Hepatocyte (in vitro differentiated cells): ENCODE measurements around the gene CTAG2.

Experiments used
- EZH2 ChIP-seq: fragments of 200-600 bp; sonication (generic); IDR thresholded peaks from 2 replicates; pipeline ENCODE4 v1.6.1; 2016; ENCODE audit warnings: antibody characterized with exemption, mild to moderate bottlenecking, borderline replicate concordance
- EZH2phosphoT487 ChIP-seq: fragments of 200-600 bp; sonication (generic); IDR thresholded peaks from one replicate; pipeline ENCODE4 v1.6.1; 2018; ENCODE audit warnings: antibody characterized with exemption, mild to moderate bottlenecking, low read depth, moderate library complexity; ENCODE audit not compliant: unreplicated experiment, severe bottlenecking
- TF ChIP-seq, protein P1 (sequence below): fragments of 200-600 bp; sonication (generic); IDR thresholded peaks from 2 replicates; pipeline ENCODE4 v1.5.1; 2016; ENCODE audit warnings: antibody characterized with exemption, mild to moderate bottlenecking; ENCODE audit not compliant: poor library complexity

DNA sequence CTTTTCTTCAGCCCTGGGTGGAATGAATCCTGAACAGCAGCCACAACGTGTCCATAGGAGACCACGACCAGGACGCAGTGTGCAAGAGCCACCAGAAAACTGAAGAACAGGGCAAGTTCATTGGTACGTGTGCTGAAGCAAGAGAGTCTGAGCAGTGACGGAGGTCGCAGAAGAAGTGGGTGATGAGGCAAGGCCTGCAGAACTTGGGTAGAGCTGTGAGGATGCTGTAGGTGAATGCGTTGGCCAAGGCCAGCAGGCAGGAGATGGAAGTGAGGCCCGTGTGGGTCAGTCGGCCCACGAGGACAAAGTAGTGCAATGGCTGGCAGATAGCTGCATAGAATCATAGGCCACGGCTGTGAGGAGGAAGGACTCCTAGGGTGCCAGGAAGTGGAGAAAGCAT, 5.6 kb upstream of the CTAG2 start:
- TF ChIP-seq, protein P1, sequence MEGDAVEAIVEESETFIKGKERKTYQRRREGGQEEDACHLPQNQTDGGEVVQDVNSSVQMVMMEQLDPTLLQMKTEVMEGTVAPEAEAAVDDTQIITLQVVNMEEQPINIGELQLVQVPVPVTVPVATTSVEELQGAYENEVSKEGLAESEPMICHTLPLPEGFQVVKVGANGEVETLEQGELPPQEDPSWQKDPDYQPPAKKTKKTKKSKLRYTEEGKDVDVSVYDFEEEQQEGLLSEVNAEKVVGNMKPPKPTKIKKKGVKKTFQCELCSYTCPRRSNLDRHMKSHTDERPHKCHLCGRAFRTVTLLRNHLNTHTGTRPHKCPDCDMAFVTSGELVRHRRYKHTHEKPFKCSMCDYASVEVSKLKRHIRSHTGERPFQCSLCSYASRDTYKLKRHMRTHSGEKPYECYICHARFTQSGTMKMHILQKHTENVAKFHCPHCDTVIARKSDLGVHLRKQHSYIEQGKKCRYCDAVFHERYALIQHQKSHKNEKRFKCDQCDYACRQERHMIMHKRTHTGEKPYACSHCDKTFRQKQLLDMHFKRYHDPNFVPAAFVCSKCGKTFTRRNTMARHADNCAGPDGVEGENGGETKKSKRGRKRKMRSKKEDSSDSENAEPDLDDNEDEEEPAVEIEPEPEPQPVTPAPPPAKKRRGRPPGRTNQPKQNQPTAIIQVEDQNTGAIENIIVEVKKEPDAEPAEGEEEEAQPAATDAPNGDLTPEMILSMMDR = no peak
- no peak for TF ChIP-seq EZH2
- no peak for TF ChIP-seq EZH2phosphoT487
